Measurements from ENCODE around the gene SLC6A8. TPM values are rescaled to one million over a fixed set of nuclear protein-coding genes. Genes with fewer than 3 reads are reported as not detected.
A peak's percentile ranks its signal among the peaks of the same experiment; 100 is the strongest.

The SLC6A8 gene
- total RNA-seq, 1 donor from 2014 or later: 3.5 TPM

DNA sequence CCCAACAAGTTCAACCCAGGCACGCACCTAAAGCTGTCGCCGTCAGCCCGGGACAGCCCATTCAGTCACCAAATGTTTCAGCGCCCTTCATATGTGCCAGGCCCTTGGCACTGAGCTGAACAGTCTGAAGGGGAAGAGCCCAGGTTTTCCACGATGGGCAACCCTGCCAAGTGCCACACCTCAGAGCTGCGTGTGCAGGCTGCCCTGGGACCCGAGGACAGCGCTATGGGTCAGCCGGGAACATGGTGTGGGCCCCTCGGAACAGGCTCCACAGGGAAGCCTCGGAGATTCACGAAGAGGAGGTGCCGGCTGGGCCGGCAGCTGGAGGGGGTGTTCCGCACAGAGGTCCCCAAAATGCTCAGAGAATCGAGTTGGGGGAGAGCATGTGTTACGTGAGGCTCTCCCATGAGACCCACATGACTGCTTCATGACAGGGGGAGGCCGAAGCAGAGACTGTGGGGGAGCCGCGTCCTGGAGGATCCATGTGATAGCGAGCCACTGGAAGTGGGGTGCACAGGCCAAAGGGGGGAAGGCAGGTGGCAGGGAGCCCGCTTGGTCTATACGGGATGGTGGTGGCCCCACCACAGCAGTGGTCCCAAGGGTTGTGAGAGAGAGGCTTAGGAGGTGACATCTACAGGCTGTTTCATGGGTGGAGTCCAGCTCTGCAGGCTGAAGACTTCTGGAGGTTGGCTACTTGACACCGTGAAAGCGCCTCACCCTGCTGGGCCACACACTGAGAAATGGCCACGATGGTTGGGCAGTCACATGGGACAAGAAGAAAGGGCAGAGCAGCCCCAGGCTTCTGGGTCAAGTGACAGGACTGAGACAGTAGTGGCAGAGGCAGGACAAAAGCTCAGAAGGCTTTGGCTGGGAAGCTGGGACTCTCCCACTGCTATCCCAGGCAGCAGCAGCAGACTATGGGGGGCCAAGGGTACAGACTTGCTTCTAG is 22.3 kb downstream of the SLC6A8 start:
- H3K27me3 Mint-ChIP-seq: no peaks in the 10 kb centered on the region

DNA sequence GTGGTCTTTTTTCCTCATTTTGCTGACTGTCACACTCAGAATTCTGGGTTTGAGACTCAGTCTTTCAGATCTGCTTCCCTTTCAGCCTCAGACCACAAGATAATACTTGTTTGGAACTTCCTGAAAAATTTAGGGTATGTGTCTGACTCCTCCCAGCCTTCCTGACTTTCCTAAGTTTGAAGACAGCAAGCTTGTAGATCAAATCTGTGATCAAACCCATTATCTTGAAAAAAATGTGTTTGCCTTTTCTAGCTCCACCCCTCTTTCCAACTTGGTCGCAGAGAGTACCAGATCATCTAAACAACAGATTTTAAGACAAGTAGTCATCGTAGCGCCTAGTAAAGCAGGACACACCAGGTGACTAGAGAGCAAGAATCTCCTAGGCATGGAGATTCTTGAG is 26.5 kb downstream of the SLC6A8 start:
- no peak overlapping the region for H3K27ac Mint-ChIP-seq
- DNase-seq: no peak
- intact Hi-C loops (cut with micrococcal nuclease): no loop called here
- peaks cover 39% of the 10 kb centered on the region for H3K36me3 Mint-ChIP-seq (ENCODE audit: low read depth)
- H3K4me3 Mint-ChIP-seq: no peak overlapping the region
- peaks cover 5% of the 10 kb centered on the region for H3K4me1 Mint-ChIP-seq
- no peaks in the 10 kb centered on the region for H3K9me3 Mint-ChIP-seq
- no peaks in the 10 kb centered on the region for H3K27me3 Mint-ChIP-seq

More for the DNA sequence above, 22.3 kb downstream of the SLC6A8 start:
- peaks cover 6% of the 10 kb centered on the region for H3K4me1 Mint-ChIP-seq
- no peaks in the 10 kb centered on the region for H3K9me3 Mint-ChIP-seq
- H3K27ac Mint-ChIP-seq: no peak overlapping the region
- H3K36me3 Mint-ChIP-seq (ENCODE audit: low read depth): peaks cover 30% of the 10 kb centered on the region
- intact Hi-C loops (cut with micrococcal nuclease): no loop called here
- H3K4me3 Mint-ChIP-seq: no peak overlapping the region
- no peak for DNase-seq

DNA sequence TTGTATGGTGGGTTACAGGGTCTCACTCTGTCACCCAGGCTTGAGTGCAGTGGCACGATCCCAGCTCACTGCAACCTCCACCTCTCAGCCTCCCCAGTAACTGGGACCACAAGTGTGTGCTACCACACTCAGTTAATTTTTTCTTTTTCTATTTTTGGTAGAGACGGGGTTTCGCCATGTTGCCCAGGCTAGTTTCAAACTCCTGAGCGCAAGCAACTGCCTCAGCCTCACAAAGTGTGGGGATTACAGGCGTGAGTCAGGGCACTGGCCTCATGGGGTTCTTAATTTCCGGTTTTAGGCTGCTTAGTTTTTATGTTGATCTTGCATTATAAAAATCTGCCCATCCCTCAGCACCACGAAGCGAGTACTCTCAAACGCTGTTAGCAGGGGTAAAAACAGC is 29.7 kb downstream of the SLC6A8 start:
- no peak for DNase-seq
- no peaks in the 10 kb centered on the region for H3K27me3 Mint-ChIP-seq
- intact Hi-C loops (cut with micrococcal nuclease): no loop called here
- H3K9me3 Mint-ChIP-seq: no peaks in the 10 kb centered on the region
- H3K36me3 Mint-ChIP-seq (ENCODE audit: low read depth): peaks cover 39% of the 10 kb centered on the region
- H3K27ac Mint-ChIP-seq: no peak overlapping the region
- peaks cover 8% of the 10 kb centered on the region for H3K4me1 Mint-ChIP-seq
- H3K4me3 Mint-ChIP-seq: no peak overlapping the region

DNA sequence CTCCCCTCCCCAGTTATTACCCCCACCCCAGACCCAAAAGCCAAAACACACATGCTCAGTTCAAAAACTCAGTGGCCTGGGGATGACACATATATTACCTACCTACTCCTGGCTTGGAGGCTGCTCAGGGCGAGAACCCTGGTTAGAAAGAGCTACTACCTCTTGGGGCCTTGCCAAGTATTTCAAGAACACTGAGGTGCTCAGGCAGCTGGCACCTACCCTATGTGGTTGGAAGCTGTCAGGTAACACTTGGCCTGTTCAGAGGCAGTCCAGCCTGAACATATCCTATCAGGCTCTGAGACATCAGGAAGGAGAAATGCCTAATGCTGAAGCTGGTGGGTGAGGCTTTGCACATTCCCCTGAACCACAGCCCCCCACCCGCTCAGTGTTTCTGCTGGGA is 31.5 kb downstream of the SLC6A8 start:
- Mint-ChIP-seq H3K9me3 (no peaks in the 10 kb centered on the region), H3K4me1 (peaks cover 7% of the 10 kb centered on the region), H3K27me3 (no peaks in the 10 kb centered on the region), H3K27ac (no peak overlapping the region), H3K4me3 (no peak overlapping the region), H3K36me3 (ENCODE audit: low read depth) (peaks cover 33% of the 10 kb centered on the region)
- DNase-seq: no peak
- intact Hi-C loops (cut with micrococcal nuclease): no loop called here

DNA sequence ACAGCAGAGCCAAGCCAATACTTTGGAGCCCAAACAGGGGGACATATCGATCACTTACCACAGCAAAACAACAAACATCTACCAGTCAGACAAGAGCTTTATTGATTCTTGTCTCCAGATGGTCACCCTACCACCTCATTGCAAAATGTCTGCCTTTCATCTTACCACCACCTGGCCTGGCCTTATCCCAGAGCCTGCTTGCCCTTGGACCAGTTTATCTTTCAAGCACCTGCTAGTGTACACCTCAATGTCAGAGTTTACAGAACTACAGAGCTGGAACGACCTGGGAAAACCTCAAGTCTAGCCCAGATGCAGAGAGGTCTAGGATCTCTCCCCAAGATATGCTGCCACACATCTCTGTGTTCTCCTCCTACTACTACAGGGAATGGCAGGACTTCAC is 32.0 kb downstream of the SLC6A8 start:
- peaks cover 7% of the 10 kb centered on the region for H3K4me1 Mint-ChIP-seq
- intact Hi-C loops (cut with micrococcal nuclease): loop anchor here (5.0 kb wide), 3 partner anchors 32 to 247 kb away; partner anchors contain the start of genes ARHGAP4, HAUS7 and SLC6A8
- H3K4me3 Mint-ChIP-seq: no peak overlapping the region
- H3K36me3 Mint-ChIP-seq (ENCODE audit: low read depth): peaks cover 31% of the 10 kb centered on the region
- H3K27me3 Mint-ChIP-seq: no peaks in the 10 kb centered on the region
- H3K9me3 Mint-ChIP-seq: no peaks in the 10 kb centered on the region
- no peak overlapping the region for H3K27ac Mint-ChIP-seq
- DNase-seq: no peak

DNA sequence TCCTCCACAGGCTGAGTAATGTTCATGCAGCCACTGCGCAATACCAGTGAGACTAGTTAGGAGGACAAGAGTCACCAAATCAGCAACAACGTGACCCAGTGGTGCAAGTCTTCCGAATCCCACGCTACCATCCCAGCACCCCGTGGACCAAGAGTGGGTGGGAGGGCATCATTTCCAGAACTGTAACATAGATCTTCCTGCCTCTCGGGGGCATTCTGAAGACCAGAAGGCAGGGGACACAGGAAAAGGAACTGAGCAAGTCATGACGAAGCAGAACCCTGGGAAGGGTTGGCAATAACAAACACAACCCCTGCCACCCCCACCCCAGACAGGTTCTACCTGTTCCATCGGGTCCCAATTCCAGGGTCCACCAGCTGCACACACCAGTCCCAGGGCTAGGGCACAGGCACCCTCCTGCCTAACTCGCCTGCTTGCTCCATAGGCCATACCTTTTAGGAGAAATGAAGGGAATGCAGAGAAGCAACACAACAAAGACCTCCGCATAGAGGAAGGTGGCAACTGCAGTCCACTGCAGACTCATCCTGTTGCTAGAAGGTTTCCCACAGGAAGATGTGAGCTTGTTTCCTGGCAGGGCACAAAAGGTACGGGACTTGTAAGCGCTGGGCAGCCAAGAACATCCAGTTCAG is 35.1 kb downstream of the SLC6A8 start:
- H3K27me3 Mint-ChIP-seq: no peaks in the 10 kb centered on the region
- H3K27ac Mint-ChIP-seq: peak overlapping the region; percentile 89
- DNase-seq: peak; percentile 54
- H3K4me3 Mint-ChIP-seq: peak overlapping the region; percentile 90
- H3K9me3 Mint-ChIP-seq: no peaks in the 10 kb centered on the region
- intact Hi-C loops (cut with micrococcal nuclease): loop anchor here (5.0 kb wide), 3 partner anchors 36 to 251 kb away; partner anchors contain the start of genes ARHGAP4, HAUS7 and SLC6A8
- peaks cover 19% of the 10 kb centered on the region for H3K36me3 Mint-ChIP-seq (ENCODE audit: low read depth)
- H3K4me1 Mint-ChIP-seq: peaks cover 16% of the 10 kb centered on the region

DNA sequence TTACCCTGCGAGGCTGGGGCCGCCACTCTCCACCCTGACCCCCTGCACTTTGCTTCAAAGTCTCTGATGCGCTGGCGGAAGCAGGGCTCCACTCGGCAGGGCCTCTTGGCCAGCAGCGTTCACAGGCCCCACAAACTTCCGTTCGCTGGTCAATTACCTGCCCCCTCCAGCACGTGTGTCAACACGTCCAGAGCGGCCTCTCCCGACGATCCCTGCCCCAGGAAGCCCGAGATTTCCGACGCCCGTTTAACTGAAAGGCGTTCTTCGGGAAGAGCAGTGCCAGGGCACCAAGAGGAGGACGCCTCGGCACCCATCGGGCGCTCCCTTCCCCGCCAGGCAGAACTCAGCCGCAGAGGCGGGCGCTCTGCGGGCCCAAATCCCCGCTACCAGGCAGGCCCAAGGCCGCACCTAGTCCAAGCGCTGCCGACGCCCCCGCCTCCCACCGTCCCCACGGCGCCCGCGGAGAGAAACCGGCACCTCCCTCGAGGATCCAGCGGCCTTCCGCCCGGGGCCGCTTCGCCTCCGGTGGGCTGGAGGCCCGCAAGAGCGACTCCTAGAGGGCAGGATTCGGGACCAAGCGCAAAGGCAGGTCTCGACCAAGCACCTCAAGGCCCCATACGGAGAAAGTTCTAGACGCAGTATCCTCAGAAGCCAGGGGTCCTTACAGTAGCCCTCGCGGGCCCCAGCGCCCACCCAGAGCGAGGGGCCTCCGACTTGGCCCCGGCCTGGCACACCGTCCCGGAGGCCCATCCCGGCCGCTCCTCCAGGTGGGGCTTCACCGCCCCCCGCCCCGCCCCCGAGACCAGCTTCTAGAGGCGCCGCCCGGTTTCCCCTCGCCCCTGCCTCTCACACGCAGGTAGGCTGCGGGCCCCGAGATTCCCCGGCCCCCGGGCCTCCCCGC is 35.9 kb downstream of the SLC6A8 start:
- Mint-ChIP-seq H3K4me3 (peak overlapping the region; percentile 90), H3K27ac (peak overlapping the region; percentile 89), H3K9me3 (no peaks in the 10 kb centered on the region), H3K36me3 (ENCODE audit: low read depth) (peaks cover 17% of the 10 kb centered on the region), H3K27me3 (no peaks in the 10 kb centered on the region), H3K4me1 (peaks cover 16% of the 10 kb centered on the region)
- DNase-seq: peak; percentile 85
- intact Hi-C loops (cut with micrococcal nuclease): loop anchor here (2.0 to 5.0 kb wide), 5 partner anchors 36 to 251 kb away; partner anchors contain the start of genes ARHGAP4, CCNQ, HAUS7 and HCFC1

DNA sequence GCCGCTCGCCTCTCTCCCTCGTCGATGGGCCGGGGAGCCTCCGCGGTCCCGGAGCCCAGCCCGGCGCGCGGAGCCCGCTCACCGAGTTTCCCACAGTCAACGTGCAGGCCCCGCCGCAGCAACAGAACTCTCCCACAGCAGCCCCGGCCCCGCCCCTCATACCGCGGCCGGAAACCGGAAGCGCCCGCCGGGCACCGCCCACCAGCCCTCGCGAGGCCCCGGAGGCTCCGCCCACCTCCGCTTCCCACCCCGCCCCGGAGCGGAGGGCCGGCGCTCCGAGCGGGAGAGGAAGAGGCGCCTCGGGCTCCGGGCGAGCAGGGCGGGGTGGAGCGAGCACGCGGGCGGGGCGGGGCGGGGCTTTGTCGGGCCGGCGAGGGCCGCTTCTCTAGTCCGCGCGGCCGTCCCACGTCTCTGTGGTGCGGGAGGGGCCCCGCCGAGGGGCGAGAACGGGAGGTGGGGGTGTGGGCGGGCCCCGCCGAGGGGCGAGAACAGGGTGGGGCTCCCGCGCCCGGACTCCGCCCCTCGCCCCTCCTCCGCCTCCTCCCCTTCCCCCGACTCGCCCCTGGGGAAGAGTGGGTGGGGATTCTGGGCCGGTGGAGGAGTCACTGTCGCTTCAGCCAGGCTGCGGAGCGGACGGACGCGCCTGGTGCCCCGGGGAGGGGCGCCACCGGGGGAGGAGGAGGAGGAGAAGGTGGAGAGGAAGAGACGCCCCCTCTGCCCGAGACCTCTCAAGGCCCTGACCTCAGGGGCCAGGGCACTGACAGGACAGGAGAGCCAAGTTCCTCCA is 36.7 kb downstream of the SLC6A8 start, which contains the start of the genes ABCD1 and BCAP31:
ABCD1 (plus strand) TSS at position 605 of the 787 bp plus-strand sequence. CDS start 411 bp downstream, outside the sequence.
BCAP31 (minus strand) TSS at position 136 of the 787 bp plus-strand sequence. CDS start 1,143 bp downstream, outside the sequence.
- no peaks in the 10 kb centered on the region for H3K9me3 Mint-ChIP-seq
- H3K27me3 Mint-ChIP-seq: no peaks in the 10 kb centered on the region
- intact Hi-C loops (cut with micrococcal nuclease): loop anchor here (2.0 to 5.0 kb wide), 5 partner anchors 37 to 252 kb away; partner anchors contain the start of genes ARHGAP4, CCNQ, HAUS7 and HCFC1
- H3K4me3 Mint-ChIP-seq: peak within 1 kb of the TSS; percentile 90
- peak; percentile 97 for DNase-seq
- peaks cover 12% of the 10 kb centered on the region for H3K36me3 Mint-ChIP-seq (ENCODE audit: low read depth)
- peak within 1 kb of the TSS; percentile 89 for H3K27ac Mint-ChIP-seq
- H3K4me1 Mint-ChIP-seq: peaks cover 14% of the 10 kb centered on the region

DNA sequence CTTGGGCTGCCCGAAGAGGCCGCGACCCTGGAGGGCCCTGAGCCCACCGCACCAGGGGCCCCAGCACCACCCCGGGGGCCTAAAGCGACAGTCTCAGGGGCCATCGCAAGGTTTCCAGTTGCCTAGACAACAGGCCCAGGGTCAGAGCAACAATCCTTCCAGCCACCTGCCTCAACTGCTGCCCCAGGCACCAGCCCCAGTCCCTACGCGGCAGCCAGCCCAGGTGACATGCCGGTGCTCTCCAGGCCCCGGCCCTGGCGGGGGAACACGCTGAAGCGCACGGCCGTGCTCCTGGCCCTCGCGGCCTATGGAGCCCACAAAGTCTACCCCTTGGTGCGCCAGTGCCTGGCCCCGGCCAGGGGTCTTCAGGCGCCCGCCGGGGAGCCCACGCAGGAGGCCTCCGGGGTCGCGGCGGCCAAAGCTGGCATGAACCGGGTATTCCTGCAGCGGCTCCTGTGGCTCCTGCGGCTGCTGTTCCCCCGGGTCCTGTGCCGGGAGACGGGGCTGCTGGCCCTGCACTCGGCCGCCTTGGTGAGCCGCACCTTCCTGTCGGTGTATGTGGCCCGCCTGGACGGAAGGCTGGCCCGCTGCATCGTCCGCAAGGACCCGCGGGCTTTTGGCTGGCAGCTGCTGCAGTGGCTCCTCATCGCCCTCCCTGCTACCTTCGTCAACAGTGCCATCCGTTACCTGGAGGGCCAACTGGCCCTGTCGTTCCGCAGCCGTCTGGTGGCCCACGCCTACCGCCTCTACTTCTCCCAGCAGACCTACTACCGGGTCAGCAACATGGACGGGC is 37.5 kb downstream of the SLC6A8 start:
- no peak for DNase-seq
- H3K27me3 Mint-ChIP-seq: no peaks in the 10 kb centered on the region
- intact Hi-C loops (cut with micrococcal nuclease): loop anchor here (2.0 kb wide), 2 partner anchors 126 to 246 kb away; partner anchors contain the start of genes CCNQ and HCFC1
- peaks cover 14% of the 10 kb centered on the region for H3K4me1 Mint-ChIP-seq
- peaks cover 12% of the 10 kb centered on the region for H3K36me3 Mint-ChIP-seq (ENCODE audit: low read depth)
- no peak overlapping the region for H3K27ac Mint-ChIP-seq
- peak overlapping the region; percentile 76 for H3K4me3 Mint-ChIP-seq
- no peaks in the 10 kb centered on the region for H3K9me3 Mint-ChIP-seq

DNA sequence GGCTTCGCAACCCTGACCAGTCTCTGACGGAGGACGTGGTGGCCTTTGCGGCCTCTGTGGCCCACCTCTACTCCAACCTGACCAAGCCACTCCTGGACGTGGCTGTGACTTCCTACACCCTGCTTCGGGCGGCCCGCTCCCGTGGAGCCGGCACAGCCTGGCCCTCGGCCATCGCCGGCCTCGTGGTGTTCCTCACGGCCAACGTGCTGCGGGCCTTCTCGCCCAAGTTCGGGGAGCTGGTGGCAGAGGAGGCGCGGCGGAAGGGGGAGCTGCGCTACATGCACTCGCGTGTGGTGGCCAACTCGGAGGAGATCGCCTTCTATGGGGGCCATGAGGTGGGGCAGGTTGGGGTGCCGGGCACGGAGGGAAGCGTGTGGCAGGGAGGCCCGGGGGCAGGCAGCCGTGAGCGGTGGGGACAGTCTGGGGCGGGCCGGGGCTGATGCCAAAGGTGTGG is 38.1 kb downstream of the SLC6A8 start:
- Mint-ChIP-seq H3K27ac (peak overlapping the region; percentile 29), H3K9me3 (no peaks in the 10 kb centered on the region)
- intact Hi-C loops (cut with micrococcal nuclease): loop anchor here (2.0 kb wide), 2 partner anchors 127 to 245 kb away; partner anchors contain the start of genes CCNQ and HCFC1

DNA sequence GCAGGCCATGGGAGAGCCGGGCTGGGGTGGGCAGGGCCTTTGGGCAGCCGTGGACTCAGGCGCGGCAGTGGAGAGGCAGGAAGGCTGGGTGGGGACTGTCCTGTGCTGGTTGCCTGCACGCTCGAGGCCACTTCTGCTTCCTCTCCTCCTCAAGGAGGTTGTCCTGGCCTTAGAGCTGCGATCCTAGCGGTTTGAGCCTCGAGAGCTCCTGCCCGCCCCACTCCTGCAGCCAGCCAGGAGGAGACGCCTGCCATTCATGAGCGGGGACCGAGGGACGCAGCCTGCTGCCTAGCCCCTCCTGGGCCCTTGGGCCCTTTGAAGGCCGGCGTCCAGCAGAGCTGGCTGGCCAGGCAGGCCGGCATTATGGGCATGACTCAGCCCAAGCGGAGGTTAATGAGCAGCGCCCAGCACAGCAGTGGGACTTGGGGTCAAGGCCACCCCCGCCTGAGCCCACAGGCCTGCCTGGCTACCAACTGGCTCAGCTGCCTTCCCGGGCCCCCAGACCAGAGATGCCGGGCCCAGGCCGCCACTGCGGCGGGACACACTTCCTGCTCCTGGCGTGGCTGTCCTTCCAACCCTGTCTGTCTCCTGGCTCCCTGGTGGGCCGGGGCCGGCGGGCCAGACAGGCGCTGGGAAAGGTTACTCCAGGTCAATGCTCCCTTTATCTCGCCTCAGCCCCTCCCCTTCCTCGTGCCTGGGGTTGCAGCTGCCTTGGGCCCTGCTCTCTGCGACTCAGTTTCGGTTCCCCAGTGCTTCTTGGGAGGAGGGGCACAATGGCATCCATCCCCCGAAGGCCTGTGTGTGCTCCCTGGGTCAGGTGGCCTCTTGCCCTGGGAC is 38.8 kb downstream of the SLC6A8 start:
- DNase-seq: peak; percentile 85
- intact Hi-C loops (cut with micrococcal nuclease): no loop called here
- Mint-ChIP-seq H3K4me1 (peaks cover 22% of the 10 kb centered on the region), H3K27me3 (no peaks in the 10 kb centered on the region), H3K4me3 (peak overlapping the region; percentile 75), H3K27ac (peak overlapping the region; percentile 74), H3K9me3 (no peaks in the 10 kb centered on the region), H3K36me3 (ENCODE audit: low read depth) (peaks cover 18% of the 10 kb centered on the region)

More for the DNA sequence above, 38.1 kb downstream of the SLC6A8 start:
- peak overlapping the region; percentile 75 for H3K4me3 Mint-ChIP-seq
- peaks cover 15% of the 10 kb centered on the region for H3K36me3 Mint-ChIP-seq (ENCODE audit: low read depth)
- H3K4me1 Mint-ChIP-seq: peaks cover 16% of the 10 kb centered on the region
- H3K27me3 Mint-ChIP-seq: no peaks in the 10 kb centered on the region
- no peak for DNase-seq
